Esophagus squamous epithelium (tissue), 5 donors: Measurements from ENCODE around the gene BPIFB1. TPM values are rescaled to one million over a fixed set of nuclear protein-coding genes. Genes with fewer than 3 reads are reported as not detected.
A peak's percentile ranks its signal among the peaks of the same experiment; 100 is the strongest.

Experiments
- DNase-seq: peaks from one replicate; lab custom pipeline; 2025; lab: John Stamatoyannopoulos, UW
- H3K27ac ChIP-seq, 4 donors: fragments of 200-600 bp; sonication (generic); one replicate each; pipeline ENCODE4 v1.5.1; 2016 to 2019; ENCODE audit warnings: mild to moderate bottlenecking in 1 of 4
- H3K27me3 ChIP-seq, 4 donors: fragments of 200-600 bp; sonication (generic); 1 replicate in 3 of 4; 2 replicates in 1 of 4; pipeline versions ENCODE4 v1.5.1 to v1.6.0; 2017 to 2021; ENCODE audit warnings: antibody characterized with exemption in 1 of 4
- H3K36me3 ChIP-seq, 3 donors: fragments of 200-600 bp; sonication (generic); one replicate each; pipeline ENCODE4 v1.5.1; 2016 to 2019
- H3K4me1 ChIP-seq, 3 donors: fragments of 200-600 bp; sonication (generic); one replicate each; pipeline ENCODE4 v1.5.1; 2017 to 2019
- H3K4me3 ChIP-seq, 4 donors: fragments of 200-600 bp; sonication (generic); 1 replicate in 3 of 4; 2 replicates in 1 of 4; pipeline ENCODE4 v1.5.1; 2016 to 2019; ENCODE audit warnings: mild to moderate bottlenecking in 2 of 4, moderate library complexity in 1 of 4
- H3K9me3 ChIP-seq, 3 donors: fragments of 200-600 bp; sonication (generic); one replicate each; pipeline ENCODE4 v1.5.1; 2016 to 2019
- CTCF ChIP-seq, 6 experiments: fragments of 450-650 bp in 4 of 6; fragments of 200-600 bp in 2 of 6; sonication (generic) in 2 of 6; IDR thresholded peaks; one replicate each; pipeline ENCODE4 v1.5.1; 2016 to 2019; ENCODE audit warnings: antibody characterized with exemption in 6 of 6, mild to moderate bottlenecking in 4 of 6, moderate library complexity in 4 of 6
- POLR2A ChIP-seq, 4 donors: fragments of 450-650 bp; IDR thresholded peaks; one replicate each; pipeline ENCODE4 v1.6.1; 2017; ENCODE audit warnings: antibody characterized with exemption in 4 of 4, mild to moderate bottlenecking in 4 of 4, moderate library complexity in 3 of 4
- WGBS, 2 donors: methylation state at CpG; one replicate each; pipeline ENCODE4 v1.1.5; 2018; 5-methylcytosine and 5-hydroxymethylcytosine counted together
- intact Hi-C: fragments of 100-400 bp; cut with DNase I; formaldehyde crosslinking; loops from one replicate; pipeline ENCODE4 v1.15.0; 2022
- total RNA-seq, 4 donors: library from RNA; depleted of rRNA; stranded (reverse); fragments of >200 nt; gene quantifications; one replicate each; pipeline ENCODE4 v1.1.0, GENCODE V29; 2016
- donor health status: DM: yes; HTN: yes; CAD: no.

Gene BPIFB1
- total RNA-seq, 4 donors from 2014 or later: 0.38 to 99.4 (median 4.3) TPM; not detected in 1

GRCh38 chr20:33257237-33257636 is 25.8 kb upstream of the BPIFB1 start:
- Histone ChIP-seq H3K9me3 (no peaks in the 10 kb centered on the region), H3K27me3 (peaks cover 0 to 49% (median 0%) of the 10 kb centered on the region in 4 donors), H3K4me3 (no peak overlapping the region), H3K36me3 (no peaks in the 10 kb centered on the region), H3K4me1 (no peaks in the 10 kb centered on the region), H3K27ac (no peak overlapping the region)
- TF ChIP-seq POLR2A (IDR thresholded peaks at IDR 0.05) (no peak), CTCF (IDR thresholded peaks at IDR 0.05) (no peak)
- no peak for DNase-seq
- WGBS, 2 donors: 68 to 90% methylated on average over 2 of the region's 5 CpGs
- intact Hi-C loops: no loop called here

GRCh38 chr20:33259371-33259770 is 23.6 kb upstream of the BPIFB1 start:
- TF ChIP-seq CTCF (IDR thresholded peaks at IDR 0.05): no peak
- TF ChIP-seq POLR2A (IDR thresholded peaks at IDR 0.05): no peak
- Histone ChIP-seq H3K27ac (no peak overlapping the region), H3K36me3 (no peaks in the 10 kb centered on the region), H3K27me3 (peaks cover 0 to 67% (median 0%) of the 10 kb centered on the region in 4 donors), H3K4me3 (no peak overlapping the region), H3K4me1 (no peaks in the 10 kb centered on the region), H3K9me3 (no peaks in the 10 kb centered on the region)
- intact Hi-C loops: no loop called here
- 64 to 68% methylated on average over 5 of the region's 5 CpGs for WGBS, 2 donors
- DNase-seq: no peak

GRCh38 chr20:33261465-33261864 is 21.5 kb upstream of the BPIFB1 start:
- Histone ChIP-seq H3K4me3 (no peak overlapping the region), H3K27ac (no peak overlapping the region), H3K27me3 (peaks cover 0 to 82% (median 0%) of the 10 kb centered on the region in 4 donors), H3K36me3 (no peaks in the 10 kb centered on the region), H3K9me3 (no peaks in the 10 kb centered on the region), H3K4me1 (no peaks in the 10 kb centered on the region)
- no peak for DNase-seq
- TF ChIP-seq POLR2A (IDR thresholded peaks at IDR 0.05) (no peak), CTCF (IDR thresholded peaks at IDR 0.05) (no peak)
- WGBS, 2 donors: 68 to 83% methylated on average over 1 to 4 of the region's 4 CpGs
- intact Hi-C loops: no loop called here

- TF ChIP-seq CTCF (IDR thresholded peaks at IDR 0.05) (peak in 4 of 6 experiments; percentile 19 to 48 (median 36)), POLR2A (IDR thresholded peaks at IDR 0.05) (no peak)
- Histone ChIP-seq H3K27me3 (peaks cover 0 to 82% (median 0%) of the 10 kb centered on the region in 4 donors), H3K36me3 (no peaks in the 10 kb centered on the region), H3K4me3 (no peak overlapping the region), H3K27ac (no peak overlapping the region), H3K9me3 (no peaks in the 10 kb centered on the region), H3K4me1 (no peaks in the 10 kb centered on the region)
- intact Hi-C loops: no loop called here
- 19 to 25% methylated on average over 5 of the region's 5 CpGs for WGBS, 2 donors
- DNase-seq: no peak
Measured at GRCh38 chr20:33262658-33263065, 20.4 kb upstream of the BPIFB1 start.

GRCh38 chr20:33263784-33264183 is 19.2 kb upstream of the BPIFB1 start:
- DNase-seq: no peak
- H3K9me3 ChIP-seq: no peaks in the 10 kb centered on the region
- intact Hi-C loops: no loop called here
- H3K4me1 ChIP-seq: no peaks in the 10 kb centered on the region
- TF ChIP-seq POLR2A (IDR thresholded peaks at IDR 0.05): no peak
- no peak for TF ChIP-seq CTCF (IDR thresholded peaks at IDR 0.05)
- no peaks in the 10 kb centered on the region for H3K36me3 ChIP-seq
- WGBS, 2 donors: 61 to 89% methylated on average over 1 to 3 of the region's 5 CpGs
- peaks cover 0 to 83% (median 0%) of the 10 kb centered on the region in 4 donors for H3K27me3 ChIP-seq
- no peak overlapping the region for H3K4me3 ChIP-seq
- H3K27ac ChIP-seq: no peak overlapping the region
